ENCODE data around the gene ADAM10.

ADAM10 gene

DNA sequence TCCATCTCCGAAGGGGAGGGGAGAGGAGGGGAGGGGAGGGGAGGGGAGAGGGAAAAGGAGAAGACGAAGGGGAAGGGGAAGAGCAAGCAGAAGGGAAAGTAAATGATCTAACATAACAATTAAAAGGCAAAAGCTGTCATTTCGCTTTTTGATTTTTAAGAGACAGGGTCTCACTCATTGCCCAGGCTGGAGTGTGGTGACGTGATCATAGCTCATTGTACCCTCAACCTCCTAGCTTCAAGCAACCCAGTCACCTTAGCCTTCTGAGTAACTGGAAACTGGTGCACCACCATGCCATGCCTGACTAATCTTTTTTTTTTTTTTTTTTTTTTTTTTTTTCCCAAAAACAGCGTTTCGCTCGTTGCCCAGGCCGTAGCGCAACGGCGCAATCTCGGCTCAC, 22.6 kb downstream of the ADAM10 start:
- TF ChIP-seq, protein P1, sequence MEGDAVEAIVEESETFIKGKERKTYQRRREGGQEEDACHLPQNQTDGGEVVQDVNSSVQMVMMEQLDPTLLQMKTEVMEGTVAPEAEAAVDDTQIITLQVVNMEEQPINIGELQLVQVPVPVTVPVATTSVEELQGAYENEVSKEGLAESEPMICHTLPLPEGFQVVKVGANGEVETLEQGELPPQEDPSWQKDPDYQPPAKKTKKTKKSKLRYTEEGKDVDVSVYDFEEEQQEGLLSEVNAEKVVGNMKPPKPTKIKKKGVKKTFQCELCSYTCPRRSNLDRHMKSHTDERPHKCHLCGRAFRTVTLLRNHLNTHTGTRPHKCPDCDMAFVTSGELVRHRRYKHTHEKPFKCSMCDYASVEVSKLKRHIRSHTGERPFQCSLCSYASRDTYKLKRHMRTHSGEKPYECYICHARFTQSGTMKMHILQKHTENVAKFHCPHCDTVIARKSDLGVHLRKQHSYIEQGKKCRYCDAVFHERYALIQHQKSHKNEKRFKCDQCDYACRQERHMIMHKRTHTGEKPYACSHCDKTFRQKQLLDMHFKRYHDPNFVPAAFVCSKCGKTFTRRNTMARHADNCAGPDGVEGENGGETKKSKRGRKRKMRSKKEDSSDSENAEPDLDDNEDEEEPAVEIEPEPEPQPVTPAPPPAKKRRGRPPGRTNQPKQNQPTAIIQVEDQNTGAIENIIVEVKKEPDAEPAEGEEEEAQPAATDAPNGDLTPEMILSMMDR (IDR thresholded peaks at IDR 0.05) = no peak
- Histone ChIP-seq H3K4me3 (ENCODE audit: low read depth in 1 of 2, low read length in 1 of 2) (no peak overlapping the region), H3K27ac (no peak overlapping the region), H3K27me3 (no peaks in the 10 kb centered on the region), H3K36me3 (no peaks in the 10 kb centered on the region), H3K4me1 (ENCODE audit: control insufficient read depth in 1 of 2, insufficient read depth in 1 of 2, low read depth in 1 of 2, low read length in 1 of 2) (no peaks in the 10 kb centered on the region), H3K9me3 (no peaks in the 10 kb centered on the region)

DNA sequence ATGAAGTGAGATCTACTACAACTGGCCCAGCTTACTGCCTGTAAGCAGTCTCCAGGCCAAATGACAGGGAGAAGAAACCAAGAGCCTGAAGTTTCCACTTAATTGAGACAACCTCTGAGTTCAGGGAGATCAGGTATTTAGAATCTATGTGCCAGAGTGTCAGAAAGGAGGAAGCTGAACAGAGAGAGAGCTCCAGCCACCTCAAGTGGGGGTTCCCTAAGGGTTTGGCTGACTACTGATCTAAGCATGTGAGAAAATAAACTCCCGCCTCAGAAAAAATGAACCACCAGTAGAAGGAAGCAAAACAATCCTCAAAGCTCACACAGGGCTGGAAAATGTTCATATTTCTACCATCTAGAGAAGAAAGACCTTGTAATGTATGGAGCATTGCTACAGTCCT, 25.0 kb downstream of the ADAM10 start:
- no peaks in the 10 kb centered on the region for H3K27me3 ChIP-seq
- TF ChIP-seq, protein P1 (IDR thresholded peaks at IDR 0.05) = no peak
- H3K27ac ChIP-seq = peak overlapping the region; percentile 50
- no peaks in the 10 kb centered on the region for H3K4me1 ChIP-seq (ENCODE audit: control insufficient read depth in 1 of 2, insufficient read depth in 1 of 2, low read depth in 1 of 2, low read length in 1 of 2)
- H3K4me3 ChIP-seq (ENCODE audit: low read depth in 1 of 2, low read length in 1 of 2) = no peak overlapping the region
- H3K36me3 ChIP-seq = no peaks in the 10 kb centered on the region
- no peaks in the 10 kb centered on the region for H3K9me3 ChIP-seq

DNA sequence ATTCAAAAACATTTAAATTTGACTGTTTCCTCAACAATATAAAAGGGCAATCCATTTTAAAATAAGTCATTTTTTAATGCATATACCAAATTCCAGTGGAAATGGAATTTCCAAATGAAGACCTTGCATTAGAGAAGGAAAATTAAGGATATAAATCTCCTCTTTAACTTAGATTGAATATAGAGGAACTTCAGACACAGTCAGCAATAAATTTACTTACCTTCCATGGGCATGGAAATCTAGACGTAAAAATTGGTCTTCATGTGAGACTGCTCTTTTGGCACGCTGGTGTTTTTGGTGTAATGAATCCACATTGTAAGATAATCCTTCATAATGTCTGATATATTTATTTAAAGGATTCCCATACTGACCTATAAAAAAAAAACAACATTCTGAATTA, 32.1 kb downstream of the ADAM10 start:
- Histone ChIP-seq H3K9me3 (no peaks in the 10 kb centered on the region), H3K36me3 (peaks cover 39% of the 10 kb centered on the region), H3K4me1 (ENCODE audit: control insufficient read depth in 1 of 2, insufficient read depth in 1 of 2, low read depth in 1 of 2, low read length in 1 of 2) (no peaks in the 10 kb centered on the region), H3K27me3 (no peaks in the 10 kb centered on the region), H3K4me3 (ENCODE audit: low read depth in 1 of 2, low read length in 1 of 2) (no peak overlapping the region), H3K27ac (no peak overlapping the region)
- TF ChIP-seq, protein P1 (IDR thresholded peaks at IDR 0.05) = no peak

DNA sequence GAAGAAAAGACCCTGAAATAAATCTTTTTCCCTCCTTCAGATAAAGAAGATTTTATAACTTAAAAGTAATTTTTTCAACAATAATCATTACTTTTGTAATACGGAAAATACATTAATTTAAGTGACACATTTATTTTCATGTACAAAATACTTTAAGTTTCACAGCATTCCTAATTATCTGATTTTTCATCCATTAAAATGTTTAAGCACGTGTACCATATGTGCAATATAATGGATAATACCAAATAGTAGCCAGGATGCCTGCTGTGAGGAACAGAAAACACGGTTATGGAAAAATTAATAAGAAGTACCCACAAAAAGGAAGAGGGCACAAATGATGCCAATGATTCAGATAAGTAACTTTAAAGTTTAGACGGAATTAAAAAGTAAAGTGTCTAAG, 33.5 kb downstream of the ADAM10 start:
- Histone ChIP-seq H3K27ac (no peak overlapping the region), H3K4me1 (ENCODE audit: control insufficient read depth in 1 of 2, insufficient read depth in 1 of 2, low read depth in 1 of 2, low read length in 1 of 2) (no peaks in the 10 kb centered on the region), H3K27me3 (no peaks in the 10 kb centered on the region), H3K4me3 (ENCODE audit: low read depth in 1 of 2, low read length in 1 of 2) (no peak overlapping the region), H3K9me3 (no peaks in the 10 kb centered on the region), H3K36me3 (peaks cover 39% of the 10 kb centered on the region)
- TF ChIP-seq, protein P1 (IDR thresholded peaks at IDR 0.05) = no peak

DNA sequence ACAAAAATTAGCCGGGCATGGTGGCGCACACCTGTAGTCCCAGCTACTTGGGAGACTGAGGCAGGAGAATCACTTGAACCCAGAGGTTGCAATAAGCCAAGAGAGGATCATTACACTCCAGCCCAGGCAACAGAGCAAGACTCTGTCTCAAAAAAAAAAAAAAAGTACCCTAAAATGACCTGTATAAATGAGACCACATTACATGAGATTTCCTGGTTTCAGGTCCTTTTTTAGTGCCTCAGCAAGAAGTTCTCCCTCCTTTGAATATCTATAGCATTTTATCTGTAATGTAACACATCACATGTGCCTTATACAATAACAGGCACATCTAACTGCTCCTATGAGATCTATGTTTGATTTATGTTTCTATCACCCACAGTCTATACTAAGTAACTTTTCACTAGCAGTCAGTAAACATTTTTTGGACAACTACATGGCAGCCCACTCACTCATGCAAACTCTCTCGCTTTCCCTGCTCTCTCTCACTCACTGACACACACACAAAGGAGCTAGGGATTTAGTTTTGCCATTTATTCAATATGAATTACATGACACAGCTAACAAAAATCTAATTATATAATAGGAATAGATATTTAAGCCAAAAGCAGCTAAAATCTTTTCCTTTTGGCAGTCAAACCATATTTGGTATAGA, 34.1 kb downstream of the ADAM10 start:
- H3K27me3 ChIP-seq = no peaks in the 10 kb centered on the region
- peaks cover 39% of the 10 kb centered on the region for H3K36me3 ChIP-seq
- no peaks in the 10 kb centered on the region for H3K9me3 ChIP-seq
- H3K4me1 ChIP-seq (ENCODE audit: control insufficient read depth in 1 of 2, insufficient read depth in 1 of 2, low read depth in 1 of 2, low read length in 1 of 2) = no peaks in the 10 kb centered on the region
- H3K4me3 ChIP-seq (ENCODE audit: low read depth in 1 of 2, low read length in 1 of 2) = no peak overlapping the region
- no peak overlapping the region for H3K27ac ChIP-seq
- TF ChIP-seq, protein P1 (IDR thresholded peaks at IDR 0.05) = no peak

Measured in neutrophil (primary cell).